NCI-H69 (cell line): ENCODE data around the gene SSR4.
A peak's percentile ranks its signal among the peaks of the same experiment; 100 is the strongest.

Experiments used
- DNase-seq: peaks from one replicate; lab custom pipeline; 2025; lab: John Stamatoyannopoulos, UW

The SSR4 gene

GRCh38 chrX:153780678-153781427 lies 13.6 kb upstream of the SSR4 start, which contains the start of gene SRPK3:
SRPK3 (plus strand) TSS chrX:153781041; CDS start chrX:153781087, 46 bp downstream.
- DNase-seq: peak; percentile 38

GRCh38 chrX:153781428-153782047 lies 12.9 kb upstream of the SSR4 start:
- peak; percentile 23 for DNase-seq

- peak; percentile 91 for DNase-seq
Measured at GRCh38 chrX:153782313-153782712, 12.2 kb upstream of the SSR4 start.

- no peak for DNase-seq
Measured at GRCh38 chrX:153782871-153783270, 11.6 kb upstream of the SSR4 start.

GRCh38 chrX:153783378-153784013 lies 11.0 kb upstream of the SSR4 start:
- no peak for DNase-seq

- no peak for DNase-seq
Measured at GRCh38 chrX:153784325-153784967, 10.0 kb upstream of the SSR4 start.

GRCh38 chrX:153786669-153787068 lies 7.8 kb upstream of the SSR4 start:
- DNase-seq: no peak

GRCh38 chrX:153789654-153790053 lies 4.8 kb upstream of the SSR4 start:
- no peak for DNase-seq

- no peak for DNase-seq
Measured at GRCh38 chrX:153791104-153791852, 3.2 kb upstream of the SSR4 start.

- DNase-seq: no peak
Measured at GRCh38 chrX:153792368-153792767, 2.1 kb upstream of the SSR4 start.

- DNase-seq: no peak
Measured at GRCh38 chrX:153793291-153793690, 1.2 kb upstream of the SSR4 start.

GRCh38 chrX:153794897-153795816 lies 689 bp downstream of the SSR4 start:
- peak; percentile 44 for DNase-seq

- DNase-seq: no peak
Measured at GRCh38 chrX:153797415-153798015, 3.0 kb downstream of the SSR4 start.

- DNase-seq: no peak
Measured at GRCh38 chrX:153799326-153799725, 4.9 kb downstream of the SSR4 start.

- DNase-seq: no peak
Measured at GRCh38 chrX:153800177-153800722, 5.8 kb downstream of the SSR4 start.

- DNase-seq: no peak
Measured at GRCh38 chrX:153800746-153801145, 6.3 kb downstream of the SSR4 start.

GRCh38 chrX:153801669-153802068 lies 7.2 kb downstream of the SSR4 start:
- no peak for DNase-seq

GRCh38 chrX:153802513-153803045 lies 8.1 kb downstream of the SSR4 start:
- DNase-seq: no peak

GRCh38 chrX:153803211-153804099 lies 9.0 kb downstream of the SSR4 start:
- DNase-seq: no peak
